HG02938 (cell line): Measurements from ENCODE around the gene PRC1.

Source experiments
- ATAC-seq: cut with Tn5 transposase; IDR thresholded peaks from one replicate; pipeline ENCODE4 v1.9.1; 2021; ENCODE audit warnings: mild to moderate bottlenecking, moderate library complexity; ENCODE audit not compliant: unreplicated experiment

PRC1 gene

GRCh38 chr15:90956274-90957030 lies 37.9 kb downstream of the PRC1 start:
- ATAC-seq, result no peak

GRCh38 chr15:90955624-90956273 lies 38.6 kb downstream of the PRC1 start:
- no peak for ATAC-seq

- peak; percentile 92 for ATAC-seq
Observed at GRCh38 chr15:90954712-90955623, 39.4 kb downstream of the PRC1 start, which contains the start of gene RCCD1. RCCD1 (plus strand) TSS chr15:90954884; CDS start chr15:90956735, 1,851 bp downstream.

- ATAC-seq, result no peak
Observed at GRCh38 chr15:90953947-90954711, 40.2 kb downstream of the PRC1 start.

GRCh38 chr15:90952901-90953677 lies 41.2 kb downstream of the PRC1 start:
- ATAC-seq, result no peak

- ATAC-seq, result no peak
Observed at GRCh38 chr15:90950676-90951075, 43.7 kb downstream of the PRC1 start.

GRCh38 chr15:90949979-90950675 lies 44.2 kb downstream of the PRC1 start:
- no peak for ATAC-seq

GRCh38 chr15:90948506-90948905 lies 45.8 kb downstream of the PRC1 start:
- no peak for ATAC-seq

- no peak for ATAC-seq
Observed at GRCh38 chr15:90947577-90948357, 46.6 kb downstream of the PRC1 start.

- ATAC-seq, result no peak
Observed at GRCh38 chr15:90946941-90947576, 47.3 kb downstream of the PRC1 start.

GRCh38 chr15:90946538-90946937 lies 47.8 kb downstream of the PRC1 start:
- no peak for ATAC-seq

- ATAC-seq, result no peak
Observed at GRCh38 chr15:90945091-90945490, 49.2 kb downstream of the PRC1 start.

- no peak for ATAC-seq
Observed at GRCh38 chr15:90942354-90943120, 51.8 kb downstream of the PRC1 start.

- ATAC-seq, result no peak
Observed at GRCh38 chr15:90941038-90941437, 53.3 kb downstream of the PRC1 start.

GRCh38 chr15:90939756-90940155 lies 54.6 kb downstream of the PRC1 start:
- no peak for ATAC-seq

GRCh38 chr15:90938261-90938660 lies 56.1 kb downstream of the PRC1 start:
- ATAC-seq, result no peak

- no peak for ATAC-seq
Observed at GRCh38 chr15:90936823-90937222, 57.5 kb downstream of the PRC1 start.
